Calu3 (cell line): ENCODE data around the gene FBXO3. TPM values are rescaled to one million over a fixed set of nuclear protein-coding genes. Genes with fewer than 3 reads are reported as not detected.
A peak's percentile ranks its signal among the peaks of the same experiment; 100 is the strongest.

Experiments
- BruUV-seq: library from RNA; stranded (reverse); fragments of 400-500 nt; replicated peaks from 2 replicates; lab custom pipeline; 2021; lab: Mats Ljungman, UMichigan
- CTCF ChIA-PET: fragments of 300-600 bp; sonication (Branson Sonifier 250); formaldehyde crosslinking; loops from one replicate; lab custom pipeline; 2022; ENCODE audit warnings: antibody characterized with exemption; lab: Charles Lee
- DNase-seq: peaks from one replicate; pipeline ENCODE4 v3.0.0; 2022
- H3K27ac Mint-ChIP-seq: one replicate; pipeline ENCODE4 v1.8.0; 2022; ENCODE audit warnings: mixed read lengths; ENCODE audit not compliant: unreplicated experiment
- H3K27me3 Mint-ChIP-seq: one replicate; pipeline ENCODE4 v1.8.0; 2022; ENCODE audit warnings: mixed read lengths; ENCODE audit not compliant: unreplicated experiment
- H3K36me3 Mint-ChIP-seq: one replicate; pipeline ENCODE4 v1.8.0; 2022; ENCODE audit warnings: mild to moderate bottlenecking, moderate library complexity, mixed read lengths; ENCODE audit not compliant: insufficient read depth, unreplicated experiment
- H3K4me1 Mint-ChIP-seq: one replicate; pipeline ENCODE4 v1.8.0; 2022; ENCODE audit warnings: mild to moderate bottlenecking, low read depth, mixed read lengths; ENCODE audit not compliant: unreplicated experiment
- H3K4me3 Mint-ChIP-seq: one replicate; pipeline ENCODE4 v1.8.0; 2022; ENCODE audit warnings: mild to moderate bottlenecking, low read depth, moderate library complexity, mixed read lengths; ENCODE audit not compliant: unreplicated experiment
- H3K9me3 Mint-ChIP-seq: one replicate; pipeline ENCODE4 v1.8.0; 2022; ENCODE audit warnings: low read depth, mixed read lengths; ENCODE audit not compliant: unreplicated experiment
- CTCF ChIP-seq: fragments of 200-600 bp; IDR thresholded peaks from one replicate; pipeline ENCODE4 v1.8.0; 2022; ENCODE audit warnings: antibody characterized with exemption; ENCODE audit not compliant: unreplicated experiment
- intact Hi-C: fragments of 100-400 bp; cut with micrococcal nuclease; formaldehyde crosslinking; loops from one replicate; pipeline ENCODE4 v1.10.0; 2022; ENCODE audit not compliant: unreplicated experiment
- total RNA-seq: library from RNA; stranded (reverse); gene quantifications from 2 replicates; pipeline ENCODE4 v1.2.3, GENCODE V29; 2022

Gene FBXO3
- total RNA-seq, 1 experiment from 2014 or later, result 24.3 TPM

GRCh38 chr11:33721984-33722383 lies 52.3 kb downstream of the FBXO3 start:
- no TSS peak for BruUV-seq
- no peaks in the 10 kb centered on the region for H3K9me3 Mint-ChIP-seq
- H3K36me3 Mint-ChIP-seq, result peaks cover 96% of the 10 kb centered on the region
- peak overlapping the region; percentile 49 for H3K4me3 Mint-ChIP-seq
- H3K27ac Mint-ChIP-seq, result peak overlapping the region; percentile 83
- TF ChIP-seq CTCF, result no peak
- intact Hi-C loops, result no loop called here
- CTCF ChIA-PET, result no interaction called here
- DNase-seq, result no peak
- H3K27me3 Mint-ChIP-seq, result no peaks in the 10 kb centered on the region
- H3K4me1 Mint-ChIP-seq, result peaks cover 89% of the 10 kb centered on the region

- Mint-ChIP-seq H3K4me1 (peaks cover 89% of the 10 kb centered on the region), H3K9me3 (no peaks in the 10 kb centered on the region), H3K36me3 (peaks cover 97% of the 10 kb centered on the region), H3K4me3 (peak overlapping the region; percentile 49), H3K27ac (peak overlapping the region; percentile 83), H3K27me3 (no peaks in the 10 kb centered on the region)
- intact Hi-C loops, result no loop called here
- no peak for TF ChIP-seq CTCF
- no TSS peak for BruUV-seq
- DNase-seq, result no peak
- CTCF ChIA-PET, result no interaction called here
These were observed 52.9 kb downstream of the FBXO3 start for GRCh38 chr11:33721426-33721825.

- Mint-ChIP-seq H3K4me3 (no peak overlapping the region), H3K36me3 (peaks cover 92% of the 10 kb centered on the region), H3K9me3 (no peaks in the 10 kb centered on the region), H3K4me1 (peaks cover 78% of the 10 kb centered on the region), H3K27me3 (no peaks in the 10 kb centered on the region), H3K27ac (peak overlapping the region; percentile 83)
- BruUV-seq, result no TSS peak
- CTCF ChIA-PET, result interaction anchor here (0.9 kb wide), 1 partner anchor 28 kb away, joined by 4 read pairs; no protein-coding TSS in a partner anchor
- DNase-seq, result no peak
- intact Hi-C loops, result no loop called here
- TF ChIP-seq CTCF, result no peak
These were observed 54.7 kb downstream of the FBXO3 start for GRCh38 chr11:33719587-33719986.

GRCh38 chr11:33718440-33718839 lies 55.9 kb downstream of the FBXO3 start:
- no peak overlapping the region for H3K4me3 Mint-ChIP-seq
- H3K9me3 Mint-ChIP-seq, result no peaks in the 10 kb centered on the region
- no peak overlapping the region for H3K27ac Mint-ChIP-seq
- DNase-seq, result no peak
- BruUV-seq, result no TSS peak
- TF ChIP-seq CTCF, result no peak
- CTCF ChIA-PET, result no interaction called here
- peaks cover 77% of the 10 kb centered on the region for H3K4me1 Mint-ChIP-seq
- H3K27me3 Mint-ChIP-seq, result no peaks in the 10 kb centered on the region
- H3K36me3 Mint-ChIP-seq, result peaks cover 91% of the 10 kb centered on the region
- intact Hi-C loops, result no loop called here
